ENCODE results near the gene RPTOR.

- TF ChIP-seq CTCF (IDR thresholded peaks at IDR 0.05; ENCODE audit: insufficient read depth, low read length) (no peak), POLR2AphosphoS5 (IDR thresholded peaks at IDR 0.05; ENCODE audit: low read depth) (no peak), REST (IDR thresholded peaks at IDR 0.05; ENCODE audit: insufficient replicate concordance, low read depth) (no peak), GABPA (IDR thresholded peaks at IDR 0.05; ENCODE audit: low read depth) (no peak), SPI1 (IDR thresholded peaks at IDR 0.05; ENCODE audit: borderline replicate concordance, low read depth) (no peak)
Measured at GRCh38 chr17:80614332-80615047, 69.9 kb downstream of the RPTOR start.
